GM12872 (cell line): ENCODE data around the gene CLINT1.

Experiments used
- CTCF ChIP-seq: IDR thresholded peaks from 3 replicates; pipeline ENCODE4 v1.5.1; 2011; ENCODE audit warnings: low read depth, mild to moderate bottlenecking, low read length, moderate library complexity; ENCODE audit not compliant: insufficient read depth

The CLINT1 gene

DNA sequence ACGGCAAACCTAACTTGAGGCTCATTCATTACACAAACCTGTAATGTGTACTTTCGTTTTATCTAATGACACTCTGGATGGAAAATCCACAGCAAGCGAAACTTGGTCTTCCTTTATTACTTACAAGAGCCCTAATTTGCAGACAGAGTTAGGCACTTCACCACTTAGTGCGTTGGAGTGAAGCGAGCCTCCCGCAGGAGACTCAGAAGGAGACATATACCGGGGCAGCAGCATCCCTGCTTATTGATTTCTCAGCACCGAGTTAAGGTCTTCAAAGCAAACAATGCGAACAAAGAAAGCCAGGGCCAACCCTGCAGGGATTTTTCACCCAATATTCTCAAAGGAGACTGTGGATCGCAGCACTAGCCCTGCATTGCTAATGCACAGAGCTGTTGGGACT, 86.8 kb downstream of the CLINT1 start:
- no peak for TF ChIP-seq CTCF

DNA sequence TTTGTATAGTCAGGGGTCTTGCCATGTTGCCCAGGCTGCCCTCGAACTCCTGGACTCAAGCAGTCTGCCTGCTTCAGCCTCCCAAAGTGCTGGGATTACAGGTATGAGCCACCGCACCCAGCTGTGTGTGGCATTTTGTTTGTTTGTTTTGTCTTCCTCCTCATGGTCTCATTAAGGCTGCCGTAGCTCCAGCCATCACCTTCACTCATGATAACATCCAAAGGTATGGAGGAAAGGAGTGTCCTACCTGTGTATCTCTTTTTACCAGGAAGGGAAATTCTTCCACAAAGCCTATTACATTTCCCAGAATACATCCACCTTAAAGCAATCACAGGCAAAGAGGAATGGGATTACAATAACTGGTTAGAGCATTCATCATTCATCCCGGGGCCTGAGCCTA, 88.3 kb downstream of the CLINT1 start:
- TF ChIP-seq CTCF = no peak

DNA sequence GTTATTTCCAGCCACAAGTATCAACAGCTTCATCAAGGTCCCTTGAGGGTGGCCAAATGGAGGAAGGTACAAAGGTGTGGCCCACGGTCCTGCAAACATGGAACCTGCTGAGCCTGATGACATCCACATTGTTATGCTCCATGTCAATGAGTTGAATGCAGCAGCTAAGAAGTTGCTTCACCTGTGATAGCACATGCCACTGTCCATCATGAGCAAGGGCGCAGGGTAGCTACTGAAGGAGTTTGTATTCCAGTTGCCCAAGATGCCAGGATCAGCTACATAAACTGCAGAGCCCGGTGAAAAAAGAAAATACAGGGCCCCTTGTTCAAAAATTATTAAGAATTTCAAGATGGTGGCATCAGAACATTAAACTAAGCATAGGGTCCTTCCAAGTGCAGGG, 91.3 kb downstream of the CLINT1 start:
- no peak for TF ChIP-seq CTCF

GRCh38 chr5:157766902-157767301, 92.0 kb downstream of the CLINT1 start:
- TF ChIP-seq CTCF = no peak

DNA sequence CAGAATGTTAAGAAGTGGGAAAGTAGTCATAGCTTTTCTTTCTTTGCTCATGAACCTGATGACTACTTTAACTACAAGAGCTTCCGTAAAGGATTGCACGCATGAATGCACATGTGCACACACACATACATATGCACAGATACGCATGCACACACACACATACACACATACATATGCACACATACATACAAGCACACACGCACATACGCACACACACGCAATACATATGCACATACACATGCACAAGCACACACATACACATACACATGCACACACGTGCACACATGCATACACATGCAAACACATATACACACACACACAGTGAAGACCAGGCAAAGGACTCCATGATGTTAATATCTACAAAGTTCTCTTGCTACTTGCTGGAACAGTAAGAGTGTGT, 92.5 kb downstream of the CLINT1 start:
- no peak for TF ChIP-seq CTCF

GRCh38 chr5:157764531-157764930, 94.4 kb downstream of the CLINT1 start:
- TF ChIP-seq CTCF = no peak

DNA sequence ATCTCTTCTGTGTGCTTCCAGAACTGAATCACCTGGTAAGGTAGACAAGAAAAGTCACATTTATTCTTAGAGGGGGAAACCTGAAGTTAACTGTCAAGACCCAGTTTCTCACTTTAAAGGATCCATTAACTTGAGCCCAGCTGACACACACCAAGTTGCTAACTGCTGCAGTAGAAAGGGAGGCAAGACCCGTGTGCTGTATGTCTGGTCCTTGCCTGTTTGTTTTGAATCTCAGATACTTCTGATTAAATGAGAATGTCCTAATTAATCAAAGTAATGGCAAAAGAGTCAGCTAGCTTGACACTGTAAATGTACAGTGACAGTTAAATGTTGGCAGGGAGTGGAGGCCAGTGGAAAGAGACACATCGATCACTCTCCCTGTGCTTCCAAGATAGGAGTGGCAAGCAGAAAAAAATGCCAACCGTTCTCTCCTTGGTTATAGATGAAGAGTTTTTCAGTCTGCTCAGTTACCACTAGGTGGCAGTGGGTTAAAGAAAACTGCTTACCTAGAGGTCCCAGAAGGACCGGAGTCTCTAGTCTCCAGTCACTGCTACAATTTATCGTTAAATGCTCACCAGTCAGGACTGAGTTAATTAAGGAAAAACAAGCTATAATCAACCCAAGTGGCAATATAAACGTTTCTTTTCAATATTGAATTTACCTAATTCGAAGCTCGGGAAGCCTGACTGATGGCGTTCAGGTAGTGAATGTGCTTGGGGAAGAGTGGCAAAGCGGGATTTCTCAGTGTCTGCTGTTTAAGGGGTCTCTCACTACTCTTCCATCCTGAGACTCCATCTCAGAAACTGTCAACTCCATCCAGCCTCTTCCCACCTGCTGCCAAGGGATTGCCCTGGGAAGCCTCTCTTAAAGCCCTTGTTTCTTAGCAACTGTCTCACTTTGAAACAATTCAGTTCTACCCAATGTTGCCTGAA, 97.0 kb downstream of the CLINT1 start:
- TF ChIP-seq CTCF = peak; percentile 84
